Activated CD8-positive, alpha-beta memory T cell treated with anti-CD3 and anti-CD28 coated beads, Interleukin-2, amount 50 U/mL, for 48 hours (primary cell): ENCODE data around the gene TMF1.

Experiments used
- DNase-seq: peaks from one replicate; pipeline ENCODE4 v3.0.0-alpha.2; 2020

Gene TMF1

DNA sequence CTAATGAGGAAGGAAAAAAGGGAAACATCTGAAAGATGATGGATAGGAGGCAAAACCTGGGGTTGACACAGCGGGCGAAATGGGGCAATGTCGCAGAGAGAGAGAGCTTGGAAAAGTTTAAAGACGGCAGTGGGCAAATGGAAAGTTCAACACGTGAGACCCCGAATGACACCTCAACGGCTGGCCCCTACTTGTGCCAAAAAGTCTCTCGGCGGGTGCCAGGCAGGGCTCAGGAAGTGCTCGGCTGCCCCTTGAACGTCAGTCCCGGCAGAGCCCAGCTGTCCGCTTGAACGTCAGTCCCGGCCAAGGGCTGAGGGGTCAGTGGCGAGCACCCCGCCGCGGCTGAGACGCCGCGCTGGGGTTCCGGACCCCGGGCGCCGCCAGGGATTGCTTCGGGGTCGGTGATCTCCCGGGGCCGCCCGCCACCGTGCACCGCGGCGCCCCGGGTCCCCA lies 39.3 kb downstream of the TMF1 start:
- no peak for DNase-seq

DNA sequence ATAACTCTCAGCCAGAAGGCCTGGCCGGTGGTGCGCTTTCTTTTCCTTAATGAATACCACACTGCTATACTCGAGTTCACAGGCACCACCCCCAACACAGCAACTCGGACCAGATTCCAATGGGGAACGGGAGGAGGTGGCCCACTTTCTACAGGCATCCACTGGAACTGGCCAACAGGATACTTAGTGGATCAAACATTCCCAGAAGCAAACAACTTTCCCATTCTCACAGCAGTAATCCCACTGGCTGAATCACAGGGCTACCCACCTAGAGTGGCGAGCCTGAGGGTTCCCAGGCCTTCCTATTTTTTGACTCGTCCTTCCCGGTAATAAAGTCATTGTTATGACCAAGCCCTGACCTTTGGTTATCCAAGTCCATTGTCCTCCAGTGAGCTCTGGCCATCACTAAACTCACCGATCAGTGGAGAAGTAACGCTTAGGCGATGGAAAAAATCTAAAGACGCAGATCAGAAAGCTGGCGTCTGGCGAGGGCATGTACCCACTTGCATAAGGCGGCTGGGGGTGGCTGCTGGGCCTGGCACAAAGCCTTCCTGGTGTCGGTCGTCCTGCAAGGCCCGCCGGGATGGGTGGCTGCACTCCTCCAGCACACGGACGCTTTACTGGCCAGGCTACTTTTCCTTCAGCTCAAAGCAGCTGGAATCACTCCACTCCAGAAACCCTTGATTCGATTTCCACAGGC lies 39.9 kb downstream of the TMF1 start:
- DNase-seq = no peak

DNA sequence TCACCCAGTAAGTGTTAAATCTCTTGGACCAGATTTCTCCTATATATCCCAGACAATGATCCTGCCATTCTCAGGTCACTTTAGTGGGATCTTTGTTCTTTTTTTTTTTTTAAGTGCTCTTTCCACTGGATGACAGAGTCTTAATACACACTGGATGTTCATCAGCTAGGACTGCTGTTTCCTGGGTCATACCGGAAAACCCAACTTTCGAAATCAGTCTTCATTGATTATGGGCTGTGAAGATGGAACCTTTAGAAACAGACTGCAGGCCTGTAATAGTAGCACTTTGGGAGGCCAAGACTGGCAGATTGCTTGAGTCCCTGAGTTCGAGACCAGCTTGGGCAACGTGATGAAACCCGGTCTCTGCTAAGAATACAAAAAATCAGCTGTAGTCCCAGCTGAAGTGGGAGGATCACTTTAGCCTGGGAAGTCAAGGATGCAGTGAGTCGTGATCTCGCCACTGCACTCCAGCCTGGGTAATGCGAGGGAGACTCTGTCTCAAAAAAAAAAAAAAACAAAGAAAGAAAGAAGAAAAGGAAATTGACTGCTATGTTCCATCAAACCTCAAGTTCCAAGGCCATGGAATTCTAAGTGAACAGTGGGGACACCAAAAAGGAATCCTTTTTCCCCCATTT lies 40.9 kb downstream of the TMF1 start:
- DNase-seq = no peak

DNA sequence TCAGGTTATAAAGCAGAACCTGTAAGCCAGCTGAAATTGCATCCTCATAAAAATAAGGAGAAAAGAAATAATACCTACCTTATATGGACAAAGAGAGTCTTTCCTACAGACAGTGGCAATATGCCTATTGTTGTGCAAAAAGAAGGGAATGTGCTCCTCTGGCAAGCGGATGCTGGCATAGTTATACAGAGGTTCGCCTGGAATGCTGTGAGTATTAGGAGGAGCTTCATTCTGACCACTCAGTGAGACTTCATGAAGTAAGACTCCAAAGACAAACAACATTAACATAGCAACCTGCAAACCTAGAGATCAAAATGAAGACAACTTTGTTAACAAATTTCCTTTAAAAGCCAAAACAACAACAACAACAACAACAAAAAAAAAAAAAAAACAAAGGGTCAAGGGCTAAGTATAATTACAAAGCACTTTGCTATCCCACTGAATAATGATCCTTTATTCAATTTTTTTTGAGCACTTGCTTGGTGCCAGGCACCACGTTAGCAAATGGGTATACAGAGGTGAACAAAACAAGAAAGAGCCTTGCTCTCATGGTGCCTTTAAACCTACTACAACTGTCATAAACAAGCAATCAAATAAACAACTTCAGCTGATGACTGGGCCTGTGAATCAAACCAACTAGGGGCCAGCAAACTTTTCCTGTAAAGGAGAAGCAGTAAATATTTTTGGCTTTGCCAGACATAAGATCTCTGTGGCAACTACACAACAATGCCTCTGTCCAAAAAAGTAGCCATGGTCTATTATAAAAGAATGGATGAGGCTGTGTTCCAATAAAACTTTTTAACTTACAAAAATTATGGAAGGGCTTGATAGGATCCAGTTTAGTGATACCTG lies 42.3 kb downstream of the TMF1 start:
- no peak for DNase-seq

DNA sequence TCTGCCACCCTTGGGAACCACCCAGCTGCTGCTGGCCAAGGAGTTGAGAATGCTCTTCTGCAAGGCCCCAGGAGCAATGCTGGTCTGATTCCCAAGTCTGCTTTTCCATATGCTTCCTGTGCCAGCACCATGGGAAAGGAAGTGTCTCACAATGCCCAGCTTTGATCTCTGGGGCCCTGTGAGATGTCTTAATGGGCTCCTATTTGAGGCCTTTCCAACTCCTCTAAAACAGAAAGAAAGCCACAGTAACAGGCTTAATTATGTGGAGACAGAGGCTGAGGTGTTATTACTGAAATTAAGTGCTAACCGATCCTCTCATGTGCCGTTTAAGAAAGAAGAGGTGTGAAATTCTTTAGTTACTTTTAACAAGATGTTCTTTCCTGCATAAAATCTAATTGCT lies 43.2 kb downstream of the TMF1 start:
- no peak for DNase-seq

DNA sequence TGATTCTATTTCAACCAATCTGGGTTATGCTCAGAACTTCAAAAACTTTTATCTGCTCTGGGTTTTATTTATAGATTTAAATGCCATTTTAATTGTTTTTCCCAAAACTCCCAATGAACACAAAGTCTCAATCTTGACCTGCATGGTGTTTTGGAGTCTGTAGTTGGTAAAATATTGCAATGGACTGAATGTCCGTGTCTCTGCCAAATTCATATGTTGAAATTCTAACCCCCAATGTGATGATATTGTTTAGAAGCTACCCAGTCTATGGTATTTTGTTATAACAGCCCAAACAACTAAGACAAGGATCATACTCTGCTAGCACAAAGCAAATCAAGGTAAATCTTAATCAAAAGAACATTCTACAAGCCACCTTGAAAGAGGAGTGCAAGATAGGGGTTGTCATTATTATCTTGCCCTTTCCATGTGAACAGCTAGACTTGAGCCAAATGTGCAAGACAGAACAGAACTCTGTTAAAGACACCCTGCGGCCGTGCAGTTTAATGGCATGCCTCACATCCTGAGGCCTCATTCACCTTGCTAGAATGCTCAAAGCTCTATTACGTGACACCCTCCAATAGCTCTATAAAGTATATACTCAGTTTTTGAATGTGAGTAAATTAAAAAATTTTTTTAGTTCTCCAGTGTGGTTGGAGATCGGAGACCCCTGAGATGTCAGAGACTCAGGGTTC lies 46.2 kb downstream of the TMF1 start:
- DNase-seq = no peak

DNA sequence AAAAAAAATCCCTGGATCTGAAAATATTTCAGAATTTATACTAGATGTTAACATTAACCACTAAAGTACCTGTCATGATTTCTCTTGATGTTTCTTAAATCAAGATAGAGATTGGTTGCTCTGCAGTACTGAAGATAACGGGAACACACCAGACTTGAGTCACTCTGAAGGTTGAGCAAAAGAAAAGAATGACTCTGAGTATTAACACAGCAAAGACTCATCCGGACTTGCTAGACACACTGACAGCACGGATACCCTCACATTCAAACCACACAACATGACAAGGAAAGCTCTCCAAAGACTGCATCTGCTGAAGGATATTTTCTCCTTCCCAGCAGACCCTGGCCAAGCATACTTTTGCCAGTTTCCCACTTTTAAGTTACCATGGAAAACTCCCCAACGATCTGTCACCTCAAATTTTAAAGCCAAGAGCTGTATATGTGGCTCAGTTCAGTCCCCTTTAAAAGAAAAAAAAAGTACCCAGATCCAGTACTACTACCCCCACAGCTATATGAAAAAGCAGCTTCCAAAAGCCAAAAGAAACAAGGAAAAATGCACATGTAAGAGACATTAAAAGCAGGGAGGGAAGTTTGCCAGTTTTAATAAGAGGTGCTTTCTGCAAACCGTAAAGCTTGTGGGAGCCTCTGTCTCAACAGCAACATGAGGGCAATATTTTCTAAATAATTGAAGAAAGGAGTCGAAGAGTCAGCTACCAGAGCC lies 46.9 kb downstream of the TMF1 start:
- DNase-seq = no peak

DNA sequence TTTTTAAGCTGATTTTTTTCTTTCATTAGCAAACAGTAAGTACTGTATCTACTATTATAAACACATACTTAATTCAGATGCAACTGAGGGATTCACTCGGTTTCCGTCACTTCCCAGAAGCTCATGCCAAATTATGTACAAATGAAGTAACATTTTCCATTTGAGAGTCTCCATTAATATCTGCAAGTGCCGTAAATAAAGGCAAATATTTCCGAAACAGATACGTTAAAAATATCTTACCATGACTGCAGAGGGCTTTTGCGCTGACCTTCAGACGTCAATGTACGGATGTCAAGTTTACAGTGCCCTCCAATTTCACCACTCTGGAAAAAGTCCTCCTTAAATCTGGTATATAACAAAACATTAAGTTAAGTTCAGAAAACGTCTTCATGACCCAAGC lies 48.0 kb downstream of the TMF1 start:
- no peak for DNase-seq

DNA sequence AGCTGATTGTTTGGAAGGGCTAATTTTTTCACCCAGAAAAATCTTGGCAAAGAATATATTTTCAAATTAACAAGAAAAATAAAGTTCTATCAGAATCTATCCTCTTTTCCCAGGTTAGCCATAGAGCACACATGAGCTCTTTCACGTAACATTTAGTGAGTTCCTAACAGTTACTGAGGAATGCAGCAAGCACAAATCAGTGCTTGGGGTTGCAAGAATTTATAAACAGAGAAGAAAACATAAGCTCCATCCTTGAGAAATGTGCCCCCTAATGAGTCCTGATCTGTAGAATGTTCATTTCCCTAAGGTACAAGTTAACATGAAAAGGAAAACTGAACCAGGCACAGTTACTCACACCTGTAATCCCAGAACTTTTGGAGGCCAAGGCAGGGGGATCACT lies 52.5 kb downstream of the TMF1 start:
- DNase-seq = no peak

DNA sequence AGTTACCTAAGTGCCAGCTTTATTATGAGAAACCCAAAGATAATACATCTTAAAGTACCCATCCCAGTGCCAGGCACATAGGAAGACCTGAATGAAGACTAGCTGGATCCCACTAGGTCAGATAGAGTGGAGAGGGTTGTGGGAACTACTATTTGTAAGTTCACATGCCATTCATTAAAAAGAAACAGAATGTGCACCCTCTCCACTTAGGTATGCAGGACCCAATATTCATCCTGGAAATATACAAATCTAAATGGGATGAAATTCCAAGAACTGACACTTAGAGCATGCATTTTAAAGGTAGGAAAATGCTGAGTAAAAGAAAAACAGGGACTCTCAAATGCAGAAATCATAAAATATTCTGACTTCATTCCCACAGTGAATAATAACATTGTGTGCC lies 53.0 kb downstream of the TMF1 start:
- no peak for DNase-seq

DNA sequence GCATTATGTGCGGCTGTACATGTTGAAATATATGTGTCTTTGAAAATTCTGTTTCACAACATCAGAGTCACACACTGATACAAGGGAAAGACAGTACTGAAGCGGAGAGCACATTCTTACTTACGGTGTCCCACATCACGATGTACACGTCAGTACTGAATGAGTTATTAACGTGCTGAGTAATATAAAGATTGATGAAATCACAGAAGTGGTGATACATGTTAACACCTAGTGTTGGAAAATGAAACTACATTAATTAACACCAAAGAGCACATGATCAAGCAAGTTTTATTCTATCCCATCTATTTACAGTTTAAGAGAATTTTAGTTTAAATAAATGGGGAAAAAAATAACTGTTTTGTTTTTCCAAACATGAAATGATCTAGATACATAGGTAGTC lies 54.2 kb downstream of the TMF1 start:
- DNase-seq = no peak

DNA sequence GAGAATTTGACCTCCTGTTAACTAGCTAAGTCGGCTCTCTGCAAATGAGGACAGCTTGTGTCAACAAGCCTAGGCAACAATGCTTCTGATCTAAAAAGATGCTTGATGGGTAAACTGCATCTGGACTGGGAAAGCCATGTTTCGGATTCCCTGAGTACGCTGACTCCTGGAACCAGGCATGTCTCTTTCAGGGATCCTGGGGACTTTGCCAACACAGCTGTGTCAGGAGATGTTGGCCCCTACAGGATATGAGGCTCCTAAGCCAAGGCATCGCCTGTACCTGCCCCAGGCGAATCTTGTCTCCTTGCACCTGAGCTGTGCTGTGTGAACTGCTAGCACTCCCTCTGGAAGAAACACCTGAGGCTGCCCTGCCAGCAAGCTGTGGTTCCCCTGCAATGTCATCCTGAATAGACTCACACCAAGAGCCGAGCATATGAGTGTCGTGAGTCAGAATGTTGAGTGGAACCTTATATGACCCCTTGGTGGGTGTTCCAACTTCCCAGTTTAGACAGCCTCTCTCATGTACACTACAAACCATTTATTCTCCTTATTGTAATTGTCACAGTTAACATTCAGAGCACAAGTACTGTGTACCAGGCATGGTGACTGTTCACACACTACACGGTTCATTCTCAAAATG lies 55.7 kb downstream of the TMF1 start:
- DNase-seq = no peak

DNA sequence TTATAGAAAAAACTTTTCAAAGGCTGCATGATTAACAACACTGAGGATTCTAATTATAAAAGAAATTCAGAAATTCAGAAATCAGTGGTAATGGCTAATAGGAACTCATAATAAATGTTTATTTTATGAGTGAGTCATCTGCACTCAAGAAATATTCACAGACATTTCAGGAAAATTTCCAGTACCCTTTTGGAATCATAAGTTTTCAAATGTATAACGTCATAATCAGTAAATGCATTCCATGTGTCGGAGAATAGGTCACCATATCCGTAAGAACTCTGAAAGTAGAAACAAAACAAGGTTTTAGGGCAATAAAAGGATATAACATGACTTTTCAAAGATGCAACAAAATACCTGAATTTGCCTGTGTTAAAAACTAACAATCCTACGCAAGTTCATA lies 63.4 kb downstream of the TMF1 start:
- DNase-seq = no peak

DNA sequence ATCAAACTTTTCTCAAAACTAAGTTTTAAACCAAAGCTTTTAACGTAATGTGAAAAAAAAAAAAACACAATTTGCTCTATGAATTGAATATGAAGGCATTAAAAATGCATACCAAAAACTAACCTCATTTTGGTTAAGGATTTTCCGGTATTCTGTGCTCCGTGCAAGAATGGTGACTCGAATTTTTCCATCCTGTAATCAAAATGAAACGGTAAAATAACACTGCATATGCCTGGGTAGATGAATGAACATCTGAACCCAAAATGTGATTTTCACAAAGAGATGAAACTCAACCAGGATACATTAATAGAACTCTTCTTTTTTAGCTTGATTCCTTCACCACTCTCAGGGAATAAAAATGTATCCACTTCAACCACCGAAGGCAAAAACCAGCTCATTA lies 64.8 kb downstream of the TMF1 start:
- no peak for DNase-seq

DNA sequence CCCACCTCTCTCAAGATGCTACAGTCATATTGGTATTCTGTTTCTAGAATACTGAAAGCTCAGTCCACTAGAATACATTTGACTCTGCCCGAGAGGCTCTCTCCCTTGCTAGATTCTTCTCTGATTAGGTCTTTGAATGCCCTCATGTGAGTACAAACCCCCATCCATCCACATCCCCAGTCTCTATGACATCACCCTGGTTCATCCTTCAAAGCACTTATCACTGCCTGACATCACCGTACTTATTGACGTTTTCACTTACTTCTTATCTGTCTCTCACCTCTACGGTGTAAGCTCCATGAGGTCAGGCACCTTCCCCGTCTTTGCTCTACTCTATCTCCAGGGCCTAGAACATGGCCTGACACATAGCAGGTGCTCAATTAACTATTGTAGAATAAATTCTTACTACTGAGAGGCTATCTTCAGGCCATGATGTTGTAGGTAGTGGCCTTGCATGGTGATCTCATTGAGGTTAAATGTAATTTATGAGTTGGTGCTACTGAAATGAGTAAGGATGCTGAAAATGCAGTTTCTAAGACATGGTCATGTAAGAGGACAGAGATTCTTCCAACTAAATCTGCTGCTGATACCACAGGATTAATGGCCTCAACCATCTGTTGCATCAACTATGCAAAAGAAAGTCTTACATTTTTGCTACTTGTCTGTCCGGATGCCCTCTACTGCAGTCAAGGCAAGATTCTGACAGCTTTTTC lies 65.5 kb downstream of the TMF1 start:
- no peak for DNase-seq

DNA sequence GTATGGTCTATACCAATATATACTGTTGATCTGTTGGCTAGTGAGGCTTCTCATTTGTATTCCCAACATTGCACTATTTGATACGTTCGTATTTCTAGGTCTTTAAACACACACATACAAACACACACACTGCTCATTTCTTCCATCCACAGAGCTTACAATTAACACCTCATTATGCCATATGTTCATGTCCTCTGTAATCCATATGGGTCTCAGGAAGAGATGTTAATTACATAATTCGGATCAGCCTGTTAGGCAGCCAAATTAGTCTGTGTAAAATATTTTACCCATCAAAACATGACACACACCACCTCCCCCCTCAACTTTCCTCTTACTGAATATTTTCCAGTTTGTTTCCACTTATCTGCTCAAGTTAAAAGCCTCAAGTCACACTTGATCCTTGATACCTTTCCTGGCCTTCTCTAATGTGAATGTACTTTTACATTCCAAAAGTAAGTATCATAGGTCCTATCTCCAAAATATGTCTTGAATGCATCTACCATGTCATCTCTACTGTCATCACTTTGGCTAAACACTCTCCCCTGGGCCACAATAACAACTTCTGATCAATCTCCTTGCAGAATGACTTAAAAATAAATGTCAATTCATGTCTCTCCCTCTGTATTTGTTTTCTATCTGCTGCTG lies 66.9 kb downstream of the TMF1 start:
- no peak for DNase-seq

DNA sequence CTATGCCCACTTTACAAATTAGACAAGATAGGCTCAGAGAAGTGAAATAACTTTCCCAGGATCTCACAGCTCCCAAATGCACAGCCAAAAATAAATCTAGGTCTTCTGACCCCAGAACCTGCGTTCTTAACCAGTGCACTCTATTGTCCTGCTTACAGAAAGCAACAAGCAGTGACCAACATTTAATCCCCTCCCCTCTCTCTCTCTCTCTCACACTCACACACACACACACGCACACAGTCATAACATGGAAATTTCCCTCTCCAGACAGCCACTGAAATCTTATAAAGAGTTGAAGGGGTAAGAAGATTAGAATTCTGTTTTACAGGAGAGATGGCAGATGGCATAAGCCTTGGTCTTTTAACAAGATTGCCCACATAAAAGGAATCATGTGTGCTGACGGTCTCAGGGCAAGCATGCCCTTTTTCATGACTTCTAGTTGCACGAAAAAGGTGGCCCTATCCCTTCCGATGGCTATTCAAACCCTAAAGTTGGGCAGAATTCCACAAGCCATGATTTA lies 68.1 kb downstream of the TMF1 start:
- no peak for DNase-seq

DNA sequence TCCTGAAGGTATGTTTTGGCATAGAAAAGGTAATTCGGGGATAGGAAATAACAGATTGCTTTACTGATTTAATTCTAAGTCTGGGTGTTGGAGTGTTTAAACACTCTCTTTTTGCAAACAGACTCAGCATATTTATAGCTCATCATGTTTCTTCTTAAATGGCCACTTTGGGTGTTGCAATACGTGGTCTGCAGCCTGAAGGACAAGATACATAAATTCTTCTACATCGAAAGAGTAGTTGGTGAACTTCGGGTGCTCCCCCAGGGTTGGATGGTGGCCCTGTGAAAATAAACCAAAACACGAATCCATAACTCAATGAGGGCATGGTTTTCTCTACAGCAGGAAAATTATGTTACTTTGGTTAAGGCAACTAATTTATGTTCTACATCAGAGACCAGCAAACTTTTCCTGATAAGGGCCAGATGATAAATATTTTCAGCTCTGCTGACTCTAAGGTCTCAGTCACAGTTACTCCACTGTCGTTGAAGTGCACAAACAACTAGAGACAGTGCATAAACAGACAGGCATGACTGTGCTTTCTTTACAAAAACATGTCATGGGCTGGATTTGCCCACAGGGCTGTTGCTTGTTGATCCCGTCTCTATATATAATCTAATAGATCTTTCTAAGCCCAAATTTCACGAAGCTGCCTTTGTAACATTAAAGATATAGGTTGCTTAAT lies 74.5 kb downstream of the TMF1 start:
- DNase-seq = no peak

DNA sequence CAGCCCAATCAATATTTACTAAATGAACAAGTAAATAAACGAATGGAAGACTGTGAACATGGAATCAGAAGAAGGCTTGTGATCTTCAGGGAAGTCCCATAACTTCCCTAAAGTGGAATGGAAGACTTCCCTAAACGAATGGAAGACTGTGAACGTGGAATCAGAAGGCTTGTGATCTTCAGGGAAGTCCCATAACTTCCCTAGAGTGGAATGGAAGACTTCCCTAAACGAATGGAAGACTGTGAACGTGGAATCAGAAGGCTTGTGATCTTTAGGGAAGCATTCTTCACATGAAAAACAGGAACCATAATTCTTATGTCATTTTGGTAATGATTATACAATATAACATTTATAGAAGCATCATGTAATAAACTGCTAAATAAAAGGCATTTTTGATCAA lies 77.4 kb downstream of the TMF1 start:
- no peak for DNase-seq

DNA sequence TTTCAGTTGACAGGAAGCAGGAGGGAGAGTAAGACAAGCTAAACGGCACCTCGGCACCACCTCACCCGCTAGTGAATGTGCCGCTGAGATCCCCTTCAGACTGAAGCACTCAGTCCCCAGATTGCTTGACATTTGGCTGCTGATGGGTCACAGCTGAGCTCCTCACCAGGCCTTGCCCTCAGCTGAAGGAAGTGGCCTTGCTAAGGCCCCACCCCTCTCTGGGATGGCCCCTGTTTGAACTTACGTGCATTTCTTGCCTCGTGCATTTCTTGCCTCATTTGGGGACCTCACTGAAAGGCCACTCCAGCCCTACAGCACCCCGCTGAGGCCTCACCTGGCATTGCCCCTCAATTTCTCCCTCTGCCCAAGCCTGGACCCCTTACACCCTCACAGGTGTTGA lies 78.5 kb downstream of the TMF1 start:
- DNase-seq = no peak
